HEK293 (cell line): ENCODE data around the gene FIBP.

Experiments used
- BCL11A ChIP-seq: fragments of 450-650 bp; formaldehyde crosslinking; IDR thresholded peaks from 2 replicates; pipeline ENCODE4 v1.5.1; 2016; ENCODE audit warnings: low read depth, missing biosample characterization, missing genetic modification characterization
- GFI1B ChIP-seq: fragments of 450-650 bp; formaldehyde crosslinking; IDR thresholded peaks from 2 replicates; pipeline ENCODE4 v1.5.1; 2016; ENCODE audit warnings: missing biosample characterization, missing genetic modification characterization
- HOXA7 ChIP-seq: sonication (generic); formaldehyde crosslinking; IDR thresholded peaks from 2 replicates; pipeline ENCODE4 v1.8.1; 2022; ENCODE audit warnings: missing genetic modification reagents, borderline replicate concordance
- KLF7 ChIP-seq: fragments of 450-650 bp; formaldehyde crosslinking; IDR thresholded peaks from 2 replicates; pipeline ENCODE4 v1.5.1; 2016; ENCODE audit warnings: missing biosample characterization, missing genetic modification characterization, borderline replicate concordance
- PRDM10 ChIP-seq: fragments of 450-650 bp; formaldehyde crosslinking; IDR thresholded peaks from 2 replicates; pipeline ENCODE4 v1.5.1; 2016; ENCODE audit warnings: missing biosample characterization, missing genetic modification characterization
- ZBTB11 ChIP-seq: fragments of 450-650 bp; formaldehyde crosslinking; conservative IDR thresholded peaks from 2 replicates; pipeline ENCODE4 v1.5.1; 2016; ENCODE audit warnings: low read depth, missing biosample characterization, missing genetic modification characterization
- ZNF202 ChIP-seq: fragments of 450-650 bp; formaldehyde crosslinking; IDR thresholded peaks from 2 replicates; pipeline ENCODE4 v1.5.1; 2016; ENCODE audit warnings: missing biosample characterization, missing genetic modification characterization, borderline replicate concordance
- ZNF214 ChIP-seq: fragments of 450-650 bp; formaldehyde crosslinking; IDR thresholded peaks from 2 replicates; pipeline ENCODE4 v1.5.1; 2017; ENCODE audit warnings: missing biosample characterization, mild to moderate bottlenecking, missing genetic modification characterization, borderline replicate concordance
- ZNF248 ChIP-seq: fragments of 450-650 bp; formaldehyde crosslinking; IDR thresholded peaks from 2 replicates; pipeline ENCODE4 v1.5.1; 2017; ENCODE audit warnings: missing biosample characterization, missing genetic modification characterization
- ZNF266 ChIP-seq: fragments of 450-650 bp; formaldehyde crosslinking; IDR thresholded peaks from 2 replicates; pipeline ENCODE4 v1.5.1; 2016; ENCODE audit warnings: missing biosample characterization, missing genetic modification characterization, low read depth
- ZNF311 ChIP-seq: fragments of 450-650 bp; formaldehyde crosslinking; IDR thresholded peaks from 2 replicates; pipeline ENCODE4 v1.5.1; 2017; ENCODE audit warnings: missing biosample characterization, missing genetic modification characterization, borderline replicate concordance
- ZNF324 ChIP-seq: fragments of 450-650 bp; formaldehyde crosslinking; IDR thresholded peaks from 2 replicates; pipeline ENCODE4 v1.5.1; 2016; ENCODE audit warnings: missing biosample characterization, missing genetic modification characterization
- ZNF514 ChIP-seq: fragments of 450-650 bp; formaldehyde crosslinking; IDR thresholded peaks from 2 replicates; pipeline ENCODE4 v1.5.1; 2016; ENCODE audit warnings: missing biosample characterization, missing genetic modification characterization
- ZNF561 ChIP-seq: fragments of 450-650 bp; IDR thresholded peaks from 2 replicates; pipeline ENCODE4 v1.5.1; 2018; ENCODE audit warnings: missing biosample characterization, missing genetic modification characterization, borderline replicate concordance
- ZNF654 ChIP-seq: fragments of 450-650 bp; formaldehyde crosslinking; IDR thresholded peaks from 2 replicates; pipeline ENCODE4 v1.5.1; 2016; ENCODE audit warnings: low read depth, missing biosample characterization, missing genetic modification characterization
- ZNF747 ChIP-seq: fragments of 450-650 bp; formaldehyde crosslinking; IDR thresholded peaks from 2 replicates; pipeline ENCODE4 v1.5.1; 2016; ENCODE audit warnings: missing biosample characterization, missing genetic modification characterization
- ZNF791 ChIP-seq: fragments of 450-650 bp; formaldehyde crosslinking; IDR thresholded peaks from 2 replicates; pipeline ENCODE4 v1.5.1; 2016; ENCODE audit warnings: missing biosample characterization, missing genetic modification characterization
- TF ChIP-seq, protein P1 (sequence below): fragments of 450-650 bp; IDR thresholded peaks from 2 replicates; pipeline ENCODE4 v1.5.1; 2018; ENCODE audit warnings: missing biosample characterization, missing genetic modification characterization
- TF ChIP-seq, protein P2 (sequence below): fragments of 450-650 bp; formaldehyde crosslinking; IDR thresholded peaks from 2 replicates; pipeline ENCODE4 v1.5.1; 2016; ENCODE audit warnings: missing biosample characterization, missing genetic modification characterization
- TF ChIP-seq, protein P3 (sequence below): fragments of 450-650 bp; formaldehyde crosslinking; IDR thresholded peaks from 2 replicates; pipeline ENCODE4 v1.5.1; 2016; ENCODE audit warnings: missing biosample characterization, missing genetic modification characterization
- TF ChIP-seq, protein P4 (sequence below): fragments of 450-650 bp; formaldehyde crosslinking; IDR thresholded peaks from 2 replicates; pipeline ENCODE4 v1.5.1; 2016; ENCODE audit warnings: missing biosample characterization, missing genetic modification characterization

FIBP gene

GRCh38 chr11:65860278-65861164 lies 27.8 kb downstream of the FIBP start, which contains the start of gene MUS81 (continued):
- TF ChIP-seq PRDM10 (peak; percentile 73; the same call in 1 of the 2 replicates), KLF7 (peak; percentile 85; the same call in 1 of the 2 replicates), ZNF266 (tag by site-specific recombination) (no peak), ZNF248 (tag by site-specific recombination) (no peak), ZNF514 (tag by site-specific recombination) (no peak), ZNF561 (peak; percentile 97), ZNF654 (tag by site-specific recombination) (no peak), ZNF791 (tag by site-specific recombination) (no peak), BCL11A (tag by site-specific recombination) (peak; percentile 21; the same call in 1 of the 2 replicates), ZNF311 (tag by site-specific recombination) (no peak), ZNF747 (tag by site-specific recombination) (no peak), ZNF324 (tag by site-specific recombination) (peak; percentile 67), ZNF202 (tag by site-specific recombination) (no peak), ZBTB11 (tag by site-specific recombination) (peak; percentile 92), ZNF214 (tag by site-specific recombination) (no peak), HOXA7 (CRISPR knock-in tag) (no peak), GFI1B (no peak)
- TF ChIP-seq, protein P1, sequence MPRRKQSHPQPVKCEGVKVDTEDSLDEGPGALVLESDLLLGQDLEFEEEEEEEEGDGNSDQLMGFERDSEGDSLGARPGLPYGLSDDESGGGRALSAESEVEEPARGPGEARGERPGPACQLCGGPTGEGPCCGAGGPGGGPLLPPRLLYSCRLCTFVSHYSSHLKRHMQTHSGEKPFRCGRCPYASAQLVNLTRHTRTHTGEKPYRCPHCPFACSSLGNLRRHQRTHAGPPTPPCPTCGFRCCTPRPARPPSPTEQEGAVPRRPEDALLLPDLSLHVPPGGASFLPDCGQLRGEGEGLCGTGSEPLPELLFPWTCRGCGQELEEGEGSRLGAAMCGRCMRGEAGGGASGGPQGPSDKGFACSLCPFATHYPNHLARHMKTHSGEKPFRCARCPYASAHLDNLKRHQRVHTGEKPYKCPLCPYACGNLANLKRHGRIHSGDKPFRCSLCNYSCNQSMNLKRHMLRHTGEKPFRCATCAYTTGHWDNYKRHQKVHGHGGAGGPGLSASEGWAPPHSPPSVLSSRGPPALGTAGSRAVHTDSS: 0 out of 2 replicates have a peak, but pooled peaks have one; percentile 22
- TF ChIP-seq, protein P2, sequence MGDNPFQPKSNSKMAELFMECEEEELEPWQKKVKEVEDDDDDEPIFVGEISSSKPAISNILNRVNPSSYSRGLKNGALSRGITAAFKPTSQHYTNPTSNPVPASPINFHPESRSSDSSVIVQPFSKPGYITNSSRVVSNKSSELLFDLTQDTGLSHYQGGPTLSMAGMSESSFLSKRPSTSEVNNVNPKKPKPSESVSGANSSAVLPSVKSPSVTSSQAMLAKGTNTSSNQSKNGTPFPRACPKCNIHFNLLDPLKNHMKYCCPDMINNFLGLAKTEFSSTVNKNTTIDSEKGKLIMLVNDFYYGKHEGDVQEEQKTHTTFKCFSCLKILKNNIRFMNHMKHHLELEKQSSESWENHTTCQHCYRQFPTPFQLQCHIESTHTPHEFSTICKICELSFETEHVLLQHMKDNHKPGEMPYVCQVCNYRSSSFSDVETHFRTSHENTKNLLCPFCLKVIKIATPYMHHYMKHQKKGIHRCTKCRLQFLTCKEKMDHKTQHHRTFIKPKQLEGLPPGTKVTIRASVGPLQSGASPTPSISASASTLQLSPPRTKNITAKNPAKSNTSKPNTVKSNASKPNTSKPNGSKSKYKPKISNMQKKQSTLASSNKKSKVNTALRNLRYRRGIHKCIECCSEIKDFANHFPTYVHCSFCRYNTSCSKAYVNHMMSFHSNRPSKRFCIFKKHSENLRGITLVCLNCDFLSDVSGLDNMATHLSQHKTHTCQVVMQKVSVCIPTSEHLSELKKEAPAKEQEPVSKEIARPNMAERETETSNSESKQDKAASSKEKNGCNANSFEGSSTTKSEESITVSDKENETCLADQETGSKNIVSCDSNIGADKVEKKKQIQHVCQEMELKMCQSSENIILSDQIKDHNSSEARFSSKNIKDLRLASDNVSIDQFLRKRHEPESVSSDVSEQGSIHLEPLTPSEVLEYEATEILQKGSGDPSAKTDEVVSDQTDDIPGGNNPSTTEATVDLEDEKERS (tag by site-specific recombination): no peak
- TF ChIP-seq, protein P3, sequence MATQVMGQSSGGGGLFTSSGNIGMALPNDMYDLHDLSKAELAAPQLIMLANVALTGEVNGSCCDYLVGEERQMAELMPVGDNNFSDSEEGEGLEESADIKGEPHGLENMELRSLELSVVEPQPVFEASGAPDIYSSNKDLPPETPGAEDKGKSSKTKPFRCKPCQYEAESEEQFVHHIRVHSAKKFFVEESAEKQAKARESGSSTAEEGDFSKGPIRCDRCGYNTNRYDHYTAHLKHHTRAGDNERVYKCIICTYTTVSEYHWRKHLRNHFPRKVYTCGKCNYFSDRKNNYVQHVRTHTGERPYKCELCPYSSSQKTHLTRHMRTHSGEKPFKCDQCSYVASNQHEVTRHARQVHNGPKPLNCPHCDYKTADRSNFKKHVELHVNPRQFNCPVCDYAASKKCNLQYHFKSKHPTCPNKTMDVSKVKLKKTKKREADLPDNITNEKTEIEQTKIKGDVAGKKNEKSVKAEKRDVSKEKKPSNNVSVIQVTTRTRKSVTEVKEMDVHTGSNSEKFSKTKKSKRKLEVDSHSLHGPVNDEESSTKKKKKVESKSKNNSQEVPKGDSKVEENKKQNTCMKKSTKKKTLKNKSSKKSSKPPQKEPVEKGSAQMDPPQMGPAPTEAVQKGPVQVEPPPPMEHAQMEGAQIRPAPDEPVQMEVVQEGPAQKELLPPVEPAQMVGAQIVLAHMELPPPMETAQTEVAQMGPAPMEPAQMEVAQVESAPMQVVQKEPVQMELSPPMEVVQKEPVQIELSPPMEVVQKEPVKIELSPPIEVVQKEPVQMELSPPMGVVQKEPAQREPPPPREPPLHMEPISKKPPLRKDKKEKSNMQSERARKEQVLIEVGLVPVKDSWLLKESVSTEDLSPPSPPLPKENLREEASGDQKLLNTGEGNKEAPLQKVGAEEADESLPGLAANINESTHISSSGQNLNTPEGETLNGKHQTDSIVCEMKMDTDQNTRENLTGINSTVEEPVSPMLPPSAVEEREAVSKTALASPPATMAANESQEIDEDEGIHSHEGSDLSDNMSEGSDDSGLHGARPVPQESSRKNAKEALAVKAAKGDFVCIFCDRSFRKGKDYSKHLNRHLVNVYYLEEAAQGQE (tag by site-specific recombination): no peak
- TF ChIP-seq, protein P4, sequence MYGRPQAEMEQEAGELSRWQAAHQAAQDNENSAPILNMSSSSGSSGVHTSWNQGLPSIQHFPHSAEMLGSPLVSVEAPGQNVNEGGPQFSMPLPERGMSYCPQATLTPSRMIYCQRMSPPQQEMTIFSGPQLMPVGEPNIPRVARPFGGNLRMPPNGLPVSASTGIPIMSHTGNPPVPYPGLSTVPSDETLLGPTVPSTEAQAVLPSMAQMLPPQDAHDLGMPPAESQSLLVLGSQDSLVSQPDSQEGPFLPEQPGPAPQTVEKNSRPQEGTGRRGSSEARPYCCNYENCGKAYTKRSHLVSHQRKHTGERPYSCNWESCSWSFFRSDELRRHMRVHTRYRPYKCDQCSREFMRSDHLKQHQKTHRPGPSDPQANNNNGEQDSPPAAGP (tag by site-specific recombination): no peak; the same call in 1 of the 2 replicates
